HFF-Myc (cell line): Measurements from ENCODE around the gene RYR3.

Experiments used
- DNase-seq: peaks from one replicate; pipeline ENCODE4 v3.0.0-alpha.2; 2011; ENCODE audit warnings: low read depth; ENCODE audit errors: extremely low read depth
- H3K4me3 ChIP-seq: replicated peaks from 2 replicates; pipeline ENCODE4 v1.5.1; 2011; ENCODE audit warnings: low read depth, mild to moderate bottlenecking, control low read depth, low read length
- TF ChIP-seq, protein P1 (sequence below): IDR thresholded peaks from 2 replicates; pipeline ENCODE4 v1.5.1; 2012; ENCODE audit warnings: mild to moderate bottlenecking, low read depth, low read length, control low read depth; ENCODE audit errors: missing control alignments

RYR3 gene

GRCh38 chr15:33393546-33393945 lies 82.8 kb downstream of the RYR3 start:
- DNase-seq, result no peak
- H3K4me3 ChIP-seq, result no peak overlapping the region
- TF ChIP-seq, protein P1, sequence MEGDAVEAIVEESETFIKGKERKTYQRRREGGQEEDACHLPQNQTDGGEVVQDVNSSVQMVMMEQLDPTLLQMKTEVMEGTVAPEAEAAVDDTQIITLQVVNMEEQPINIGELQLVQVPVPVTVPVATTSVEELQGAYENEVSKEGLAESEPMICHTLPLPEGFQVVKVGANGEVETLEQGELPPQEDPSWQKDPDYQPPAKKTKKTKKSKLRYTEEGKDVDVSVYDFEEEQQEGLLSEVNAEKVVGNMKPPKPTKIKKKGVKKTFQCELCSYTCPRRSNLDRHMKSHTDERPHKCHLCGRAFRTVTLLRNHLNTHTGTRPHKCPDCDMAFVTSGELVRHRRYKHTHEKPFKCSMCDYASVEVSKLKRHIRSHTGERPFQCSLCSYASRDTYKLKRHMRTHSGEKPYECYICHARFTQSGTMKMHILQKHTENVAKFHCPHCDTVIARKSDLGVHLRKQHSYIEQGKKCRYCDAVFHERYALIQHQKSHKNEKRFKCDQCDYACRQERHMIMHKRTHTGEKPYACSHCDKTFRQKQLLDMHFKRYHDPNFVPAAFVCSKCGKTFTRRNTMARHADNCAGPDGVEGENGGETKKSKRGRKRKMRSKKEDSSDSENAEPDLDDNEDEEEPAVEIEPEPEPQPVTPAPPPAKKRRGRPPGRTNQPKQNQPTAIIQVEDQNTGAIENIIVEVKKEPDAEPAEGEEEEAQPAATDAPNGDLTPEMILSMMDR, result no peak

GRCh38 chr15:33395321-33395720 lies 84.6 kb downstream of the RYR3 start:
- H3K4me3 ChIP-seq, result no peak overlapping the region
- TF ChIP-seq, protein P1, result no peak
- no peak for DNase-seq

- TF ChIP-seq, protein P1, result no peak
- no peak for DNase-seq
- H3K4me3 ChIP-seq, result no peak overlapping the region
Measured at GRCh38 chr15:33395846-33396245, 85.1 kb downstream of the RYR3 start.

- no peak overlapping the region for H3K4me3 ChIP-seq
- no peak for DNase-seq
- TF ChIP-seq, protein P1, result no peak
Measured at GRCh38 chr15:33396475-33396874, 85.7 kb downstream of the RYR3 start.

GRCh38 chr15:33398555-33398954 lies 87.8 kb downstream of the RYR3 start:
- no peak for DNase-seq
- TF ChIP-seq, protein P1, result no peak
- H3K4me3 ChIP-seq, result no peak overlapping the region

DNA sequence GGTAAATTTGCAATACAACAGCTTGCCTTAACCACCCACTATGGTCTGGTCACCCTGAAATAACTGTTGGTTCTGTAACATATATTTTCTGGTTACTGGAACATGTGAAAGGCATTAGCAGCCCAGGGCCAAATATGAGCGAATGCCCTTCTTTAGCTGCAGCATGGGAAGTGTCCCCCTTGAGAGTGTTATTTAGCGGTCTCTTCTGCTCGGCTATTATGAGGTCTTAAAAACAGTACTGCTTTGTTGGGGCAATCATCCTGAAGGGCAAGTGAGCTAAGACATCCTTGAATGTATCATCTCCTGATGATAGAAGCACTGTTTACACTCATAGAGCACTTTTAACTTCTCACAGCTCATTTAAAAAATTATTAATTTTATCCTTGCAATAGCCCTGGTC lies 90.2 kb downstream of the RYR3 start:
- no peak overlapping the region for H3K4me3 ChIP-seq
- TF ChIP-seq, protein P1, result no peak
- no peak for DNase-seq

- TF ChIP-seq, protein P1, result no peak
- no peak for DNase-seq
- H3K4me3 ChIP-seq, result no peak overlapping the region
Measured at GRCh38 chr15:33402600-33402999, 91.8 kb downstream of the RYR3 start.
